HepG2 (cell line): ENCODE measurements around the gene PIANP. TPM values are rescaled to one million over a fixed set of nuclear protein-coding genes. Genes with fewer than 3 reads are reported as not detected.

Experiments used
- DMTF1 ChIP-seq: sonication (generic); formaldehyde crosslinking; IDR thresholded peaks from 2 replicates; pipeline ENCODE4 v1.4.0; 2020; ENCODE audit warnings: mild to moderate bottlenecking, missing genetic modification reagents
- FOSL1 ChIP-seq: sonication (generic); formaldehyde crosslinking; IDR thresholded peaks from 2 replicates; pipeline ENCODE4 v1.9.0; 2021; ENCODE audit warnings: missing genetic modification reagents, borderline replicate concordance
- HMGXB4 ChIP-seq, 2 experiments: sonication (generic) in 1 of 2; formaldehyde crosslinking in 1 of 2; IDR thresholded peaks; 2 replicates each; pipeline versions ENCODE4 v1.4.0 to v1.6.1; 2018 to 2020; ENCODE audit warnings: missing genetic modification reagents in 2 of 2, borderline replicate concordance in 1 of 2, low read depth in 1 of 2, mild to moderate bottlenecking in 1 of 2, missing biosample characterization in 1 of 2
- HNF4G ChIP-seq, 2 experiments: sonication (generic) in 1 of 2; formaldehyde crosslinking in 1 of 2; IDR thresholded peaks; 2 replicates each; pipeline versions ENCODE4 v1.4.0 to v1.6.1; 2011 to 2020; ENCODE audit warnings: borderline replicate concordance in 2 of 2, low read depth in 2 of 2, mild to moderate bottlenecking in 2 of 2, low read length in 1 of 2, missing genetic modification reagents in 1 of 2, moderate library complexity in 1 of 2
- KLF16 ChIP-seq, 2 experiments: sonication (generic) in 1 of 2; formaldehyde crosslinking in 1 of 2; IDR thresholded peaks; 2 replicates each; pipeline versions ENCODE4 v1.6.1 to v1.8.0; 2016 to 2023; ENCODE audit warnings: missing genetic modification reagents in 2 of 2, missing compliant biosample characterization in 1 of 2
- KLF9 ChIP-seq: IDR thresholded peaks from 2 replicates; pipeline ENCODE4 v1.6.1; 2016; ENCODE audit warnings: low read depth
- MIXL1 ChIP-seq: IDR thresholded peaks from 2 replicates; pipeline ENCODE4 v1.6.1; 2016
- MYC ChIP-seq: sonication (generic); formaldehyde crosslinking; IDR thresholded peaks from 2 replicates; pipeline ENCODE4 v1.9.0; 2021; ENCODE audit warnings: missing genetic modification reagents, borderline replicate concordance
- NR1H2 ChIP-seq: sonication (generic); formaldehyde crosslinking; IDR thresholded peaks from 2 replicates; pipeline ENCODE4 v1.8.1; 2022; ENCODE audit warnings: low read depth, missing genetic modification reagents, borderline replicate concordance
- RXRB ChIP-seq: IDR thresholded peaks from 2 replicates; pipeline ENCODE4 v1.6.1; 2016; ENCODE audit warnings: borderline replicate concordance, missing genetic modification reagents, missing compliant biosample characterization
- SIX4 ChIP-seq: sonication (generic); formaldehyde crosslinking; IDR thresholded peaks from 2 replicates; pipeline ENCODE4 v1.4.0; 2020; ENCODE audit warnings: missing genetic modification reagents
- SP5 ChIP-seq: IDR thresholded peaks from 2 replicates; pipeline ENCODE4 v1.6.1; 2016; ENCODE audit warnings: low read depth, borderline replicate concordance
- ZNF138 ChIP-seq: sonication (generic); formaldehyde crosslinking; IDR thresholded peaks from 2 replicates; pipeline ENCODE4 v1.5.0; 2020; ENCODE audit warnings: mild to moderate bottlenecking, low read depth, missing genetic modification reagents
- ZNF235 ChIP-seq: sonication (generic); formaldehyde crosslinking; IDR thresholded peaks from 2 replicates; pipeline ENCODE4 v1.8.1; 2023; ENCODE audit warnings: mild to moderate bottlenecking, missing genetic modification reagents, borderline replicate concordance
- ZNF260 ChIP-seq: sonication (generic); formaldehyde crosslinking; IDR thresholded peaks from 2 replicates; pipeline ENCODE4 v1.4.0; 2020; ENCODE audit warnings: missing genetic modification reagents, low read depth, mild to moderate bottlenecking, borderline replicate concordance
- ZNF30 ChIP-seq: sonication (generic); formaldehyde crosslinking; IDR thresholded peaks from 2 replicates; pipeline ENCODE4 v1.5.0; 2020; ENCODE audit warnings: mild to moderate bottlenecking, missing genetic modification reagents
- ZNF432 ChIP-seq: sonication (generic); formaldehyde crosslinking; IDR thresholded peaks from 2 replicates; pipeline ENCODE4 v1.5.0; 2020; ENCODE audit warnings: missing genetic modification reagents, mild to moderate bottlenecking, borderline replicate concordance
- ZNF678 ChIP-seq: sonication (generic); formaldehyde crosslinking; IDR thresholded peaks from 2 replicates; pipeline ENCODE4 v1.4.0; 2020; ENCODE audit warnings: mild to moderate bottlenecking, missing genetic modification reagents
- ZNF720 ChIP-seq: sonication (generic); formaldehyde crosslinking; IDR thresholded peaks from 2 replicates; pipeline ENCODE4 v1.4.0; 2020; ENCODE audit warnings: missing genetic modification reagents
- ZSCAN21 ChIP-seq: sonication (generic); formaldehyde crosslinking; IDR thresholded peaks from 2 replicates; pipeline ENCODE4 v1.8.0; 2022; ENCODE audit warnings: mild to moderate bottlenecking, missing genetic modification reagents, moderate library complexity, borderline replicate concordance
- ZSCAN5A ChIP-seq: sonication (generic); formaldehyde crosslinking; IDR thresholded peaks from 2 replicates; pipeline ENCODE4 v1.8.0; 2022; ENCODE audit warnings: mild to moderate bottlenecking, missing genetic modification reagents, borderline replicate concordance
- polyA plus RNA-seq, 8 experiments: library from polyadenylated mRNA; depleted of rRNA in 3 of 8; stranded (reverse) in 7 of 8; unstranded in 1 of 8; fragments of >200 nt; fragmentation: Illumina TruSeq in 4 of 8; extraction: Trizol in 4 of 8; gene quantifications; 2 replicates each; pipeline versions ENCODE4 v1.2.1 to v1.2.3, GENCODE V29; 2011 to 2016; ENCODE audit warnings: low read depth in 4 of 8, missing spikeins in 1 of 8, mixed read lengths in 1 of 8; ENCODE audit not compliant: insufficient read depth in 1 of 8
- total RNA-seq, 5 experiments: library from RNA; depleted of rRNA; stranded (reverse); fragments of >200 nt; fragmentation: Illumina TruSeq; extraction: Trizol; gene quantifications; 2 replicates each; pipeline ENCODE4 v1.2.3, GENCODE V29; 2016; ENCODE audit warnings: low read depth in 1 of 5

The PIANP gene
- total and polyA plus RNA-seq, 2 of the 13 experiments (the other 11 are each of a cell fraction or from before 2014, with no cell fraction given), result not detected

- TF ChIP-seq HMGXB4 (CRISPR knock-in tag; IDR thresholded peaks at IDR 0.05; ENCODE audit: borderline replicate concordance in 1 of 2, low read depth in 1 of 2) (peak; percentile 61 to 91), ZNF235 (no peak), MIXL1 (CRISPR knock-in tag) (peak; percentile 46; the same call in 1 of the 2 replicates), ZNF260 (CRISPR knock-in tag) (no peak), FOSL1 (CRISPR knock-in tag) (no peak), RXRB (CRISPR knock-in tag) (peak; percentile 62), HNF4G (IDR thresholded peaks at IDR 0.05; ENCODE audit: borderline replicate concordance, low read depth, low read length) (0 out of 2 replicates have a peak, but pooled peaks have one; percentile 29), HNF4G (CRISPR knock-in tag; IDR thresholded peaks at IDR 0.05; ENCODE audit: borderline replicate concordance, low read depth) (no peak), ZSCAN21 (CRISPR knock-in tag) (0 out of 2 replicates have a peak, but pooled peaks have one; percentile 27), ZSCAN5A (CRISPR knock-in tag) (0 out of 2 replicates have a peak, but pooled peaks have one; percentile 55), KLF16 (CRISPR knock-in tag; IDR thresholded peaks at IDR 0.05) (no peak), MYC (peak; percentile 74), ZNF30 (no peak), NR1H2 (CRISPR knock-in tag) (no peak), KLF9 (CRISPR knock-in tag) (no peak), ZNF678 (CRISPR knock-in tag) (no peak), ZNF432 (CRISPR knock-in tag) (no peak), SIX4 (CRISPR knock-in tag) (peak; percentile 75; the same call in 1 of the 2 replicates), DMTF1 (no peak), ZNF138 (CRISPR knock-in tag) (peak; percentile 78; the same call in 1 of the 2 replicates), ZNF720 (CRISPR knock-in tag) (no peak), SP5 (0 out of 2 replicates have a peak, but pooled peaks have one; percentile 18)
Measured at GRCh38 chr12:6688999-6689882, 11.4 kb downstream of the PIANP start, which contains the start of gene ZNF384 (continued).
